GM19452 (cell line): ENCODE data around the gene EDDM3A.
"Not testable (repeated sequence)": the region's sequence is repeated elsewhere in the genome, so short reads cannot be mapped to it uniquely, and the experiment has no call there.

Source experiments
- ATAC-seq: cut with Tn5 transposase; IDR thresholded peaks from one replicate; pipeline ENCODE4 v1.9.1; 2021; ENCODE audit not compliant: unreplicated experiment

Gene EDDM3A, protein sequence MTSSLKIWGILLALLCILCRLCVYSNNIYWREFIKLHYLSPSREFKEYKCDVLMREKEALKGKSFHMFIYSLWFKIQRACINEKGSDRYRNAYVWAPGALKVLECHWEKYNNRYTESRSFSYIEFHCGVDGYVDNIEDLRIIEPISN

GRCh38 chr14:20745571-20746358 is at the start of gene EDDM3A:
EDDM3A (plus strand) TSS chr14:20745887; CDS start chr14:20747581, 1,694 bp downstream.
- no peak for ATAC-seq

GRCh38 chr14:20696764-20697163 is 48.9 kb upstream of the EDDM3A start:
- ATAC-seq = no peak

- no peak for ATAC-seq
These were observed 48.2 kb upstream of the EDDM3A start for GRCh38 chr14:20697273-20698017.

- no peak for ATAC-seq
These were observed 47.7 kb upstream of the EDDM3A start for GRCh38 chr14:20698018-20698329.

DNA sequence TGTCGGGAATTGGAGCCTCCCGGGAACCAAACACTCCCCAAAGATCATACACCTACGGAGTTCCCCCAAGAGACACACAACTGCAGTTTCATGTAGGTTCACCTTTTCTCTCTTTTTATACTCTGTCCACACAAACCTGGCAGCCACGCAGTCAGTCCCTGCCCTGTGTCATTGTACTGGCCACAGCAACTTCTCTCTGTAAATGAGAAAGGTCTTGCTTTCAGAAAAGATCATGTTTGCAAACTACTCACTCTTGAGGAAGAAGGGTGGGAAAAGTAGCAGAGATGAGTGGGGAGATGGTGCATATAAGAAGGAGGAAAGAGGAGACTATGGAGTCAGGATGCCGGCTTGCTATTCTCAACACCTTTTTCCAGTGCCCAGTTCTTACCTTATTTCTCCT is 46.8 kb upstream of the EDDM3A start:
- no peak for ATAC-seq

GRCh38 chr14:20699931-20700330 is 45.8 kb upstream of the EDDM3A start:
- ATAC-seq = no peak

DNA sequence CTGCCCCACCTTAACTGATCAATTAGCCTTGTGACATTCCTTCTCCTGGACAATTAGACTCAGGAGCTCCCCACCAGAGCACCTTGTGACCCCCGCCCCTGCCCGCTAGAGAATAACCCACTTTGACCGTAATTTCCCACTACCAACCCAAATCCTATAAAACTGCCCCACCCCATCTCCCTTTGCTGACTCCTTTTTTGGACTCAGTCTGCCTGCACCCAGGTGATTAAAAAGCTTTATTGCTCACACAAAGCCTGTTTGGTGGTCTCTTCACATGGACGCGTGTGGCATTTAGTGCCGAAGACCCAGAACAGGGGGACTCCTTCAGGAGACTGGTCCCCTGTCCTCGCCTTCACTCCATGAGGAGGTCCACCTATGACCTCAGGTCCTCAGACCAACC is 44.7 kb upstream of the EDDM3A start:
- not testable (repeated sequence) for ATAC-seq

DNA sequence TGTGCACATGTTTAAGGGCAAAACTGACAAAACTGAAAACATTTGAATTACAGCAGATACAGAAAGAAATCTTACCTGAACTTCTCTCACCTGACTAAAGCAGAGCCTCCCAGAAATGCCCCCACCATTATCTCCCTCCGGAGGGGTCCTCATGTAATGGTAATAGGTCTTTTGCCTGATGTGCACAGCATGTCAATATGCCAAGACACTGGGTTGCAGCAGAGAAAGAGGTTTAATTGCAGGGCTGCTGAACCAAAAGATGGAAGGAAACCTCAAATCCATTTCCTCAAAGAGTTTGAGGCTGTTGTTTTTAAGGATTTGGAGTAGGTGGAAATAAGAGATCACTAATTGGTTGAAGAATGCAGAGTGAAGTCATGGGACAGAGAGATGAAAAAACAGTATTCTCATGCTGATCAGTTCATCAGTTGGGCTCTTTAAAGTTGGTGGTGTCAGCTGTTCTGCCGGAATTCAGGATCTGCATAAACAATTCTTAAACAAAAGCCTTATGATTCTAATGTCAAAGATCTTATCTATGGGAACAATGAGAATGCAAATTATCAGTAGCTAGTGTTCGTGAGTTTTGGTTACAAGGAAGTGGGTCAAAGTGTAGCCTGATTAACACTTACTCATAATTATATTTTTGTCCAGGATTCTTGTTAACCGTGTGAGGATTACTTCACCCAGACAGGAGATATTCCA is 38.9 kb upstream of the EDDM3A start:
- no peak for ATAC-seq

GRCh38 chr14:20707622-20708021 is 38.1 kb upstream of the EDDM3A start:
- no peak for ATAC-seq

DNA sequence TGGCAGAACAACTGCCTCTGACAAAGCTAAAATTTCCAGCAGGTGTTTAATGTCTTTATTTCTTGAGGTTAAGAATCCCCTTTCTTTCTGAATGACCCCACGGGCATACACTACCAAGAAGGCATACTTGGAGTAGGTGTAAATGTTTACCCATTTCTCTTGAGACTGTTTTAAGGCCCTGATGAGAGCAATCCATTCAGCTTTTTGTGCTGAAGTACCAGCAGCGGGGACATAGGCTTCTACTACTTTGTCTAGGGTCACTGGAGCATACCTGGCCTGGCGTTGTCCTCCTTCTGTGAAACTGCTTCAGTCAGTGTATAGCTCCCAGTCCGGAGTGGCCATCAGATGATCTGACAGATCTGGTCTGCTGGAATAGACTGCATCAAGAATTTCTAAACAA is 34.4 kb upstream of the EDDM3A start:
- ATAC-seq = no peak

DNA sequence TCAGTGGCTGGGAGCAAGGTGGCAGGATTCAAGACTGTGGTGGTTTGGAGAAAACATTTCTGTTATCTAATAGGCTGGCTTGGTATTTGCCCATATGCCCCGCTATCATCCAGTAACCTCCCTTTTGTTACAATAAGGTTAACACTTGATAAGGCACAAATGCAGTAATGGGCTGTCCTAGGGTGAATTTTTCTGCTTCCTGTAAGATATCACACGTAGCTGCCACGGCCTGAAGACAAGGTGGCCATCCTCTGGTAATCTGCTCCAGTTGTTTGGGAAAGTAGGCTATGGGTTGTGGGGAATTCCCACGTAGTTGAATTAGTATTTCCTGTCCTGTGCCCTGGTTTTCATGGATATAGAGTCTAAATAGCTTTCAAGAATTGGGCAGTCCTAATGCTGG is 34.0 kb upstream of the EDDM3A start:
- ATAC-seq = no peak

DNA sequence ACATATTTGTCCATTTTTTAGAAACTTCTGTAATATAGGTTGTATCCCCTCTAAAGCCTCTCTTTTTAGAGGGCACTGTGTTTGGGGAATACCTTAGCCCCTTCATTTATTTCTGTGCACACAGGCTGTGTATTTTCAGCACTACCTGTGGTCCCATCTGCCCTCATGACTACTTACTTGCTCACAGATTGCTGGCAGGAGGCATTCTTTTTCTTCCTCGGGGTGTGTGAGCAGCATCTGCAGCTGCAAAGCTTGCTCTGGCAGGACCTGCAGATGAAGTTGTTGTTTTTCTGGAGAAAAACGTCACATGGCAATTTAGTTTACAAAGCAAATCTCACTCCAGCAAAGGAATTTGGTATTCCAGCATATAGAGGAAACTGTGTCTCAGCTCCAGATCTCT is 32.8 kb upstream of the EDDM3A start:
- ATAC-seq = no peak

DNA sequence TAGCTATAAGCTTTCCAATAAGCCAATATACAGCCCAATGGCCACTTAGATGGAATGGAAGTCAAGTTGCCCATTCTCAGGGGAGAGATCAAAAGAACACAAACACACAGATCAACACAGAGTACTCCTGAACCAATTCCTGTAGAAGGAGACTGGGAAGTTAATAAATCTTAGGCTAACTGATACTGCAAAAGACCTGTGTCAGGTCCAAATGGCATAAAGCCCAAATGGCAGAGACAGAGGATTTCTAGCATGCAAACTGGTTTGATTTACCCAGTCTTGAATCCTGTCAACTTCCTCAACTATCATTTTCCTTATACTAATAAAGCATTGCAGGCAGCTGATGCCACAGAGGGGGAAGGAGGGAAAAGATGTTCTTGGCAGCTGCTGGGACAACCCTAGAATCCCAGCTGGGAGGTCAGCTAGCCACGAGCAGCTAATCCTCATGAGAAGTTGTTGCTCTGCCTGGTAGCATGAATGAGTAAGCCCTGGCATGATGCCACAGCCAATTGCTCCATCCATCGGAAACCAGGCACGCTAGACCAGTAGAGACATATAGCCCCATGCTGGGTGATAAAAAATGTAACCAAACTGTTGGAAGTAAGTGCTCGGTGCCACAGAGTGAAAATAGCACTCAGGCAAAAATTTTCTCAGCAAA is 31.0 kb upstream of the EDDM3A start:
- ATAC-seq = no peak

DNA sequence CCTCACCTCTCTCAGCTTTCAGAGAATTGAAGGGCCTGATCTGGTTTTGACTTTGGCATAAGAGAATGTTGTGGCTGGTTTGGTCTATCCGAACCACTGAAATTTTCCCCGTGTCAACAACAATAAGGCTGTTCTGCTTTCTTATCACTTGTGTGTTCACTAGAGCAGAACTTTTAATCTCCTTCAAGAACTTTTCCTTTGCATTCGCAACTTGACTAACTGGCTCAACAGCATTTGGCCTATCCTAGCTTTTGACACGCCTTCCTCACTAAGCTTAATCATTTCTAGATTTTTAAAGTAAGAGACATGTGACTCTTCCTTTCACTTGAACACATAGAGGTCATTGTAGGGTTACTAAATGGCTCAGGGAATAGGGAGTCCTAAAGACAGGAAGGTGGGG is 25.9 kb upstream of the EDDM3A start:
- no peak for ATAC-seq

DNA sequence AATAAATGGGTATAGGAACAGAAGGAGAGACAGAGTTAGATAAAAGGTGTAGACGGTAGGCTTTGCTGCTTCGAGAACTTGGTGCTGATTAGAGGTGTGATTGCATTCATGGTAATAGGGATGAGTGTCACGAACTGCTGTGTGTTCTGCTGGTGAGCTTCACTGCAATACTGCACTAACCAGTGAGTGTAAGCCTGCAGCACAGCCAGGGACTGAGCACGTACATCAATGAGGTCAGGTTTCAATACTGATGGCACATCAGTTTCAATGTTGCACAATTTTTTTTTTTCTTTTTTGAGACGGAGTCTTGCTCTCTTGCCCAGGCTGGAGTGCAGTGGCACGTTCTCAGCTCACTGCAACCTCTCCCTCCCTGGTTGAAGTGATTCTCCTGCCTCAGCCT is 24.9 kb upstream of the EDDM3A start:
- ATAC-seq = no peak

- ATAC-seq = no peak
These were observed 23.7 kb upstream of the EDDM3A start for GRCh38 chr14:20722016-20722415.

- no peak for ATAC-seq
These were observed 22.2 kb upstream of the EDDM3A start for GRCh38 chr14:20723488-20723887.

GRCh38 chr14:20726121-20726520 is 19.6 kb upstream of the EDDM3A start:
- not testable (repeated sequence) for ATAC-seq

GRCh38 chr14:20726531-20726930 is 19.2 kb upstream of the EDDM3A start:
- ATAC-seq = no peak

DNA sequence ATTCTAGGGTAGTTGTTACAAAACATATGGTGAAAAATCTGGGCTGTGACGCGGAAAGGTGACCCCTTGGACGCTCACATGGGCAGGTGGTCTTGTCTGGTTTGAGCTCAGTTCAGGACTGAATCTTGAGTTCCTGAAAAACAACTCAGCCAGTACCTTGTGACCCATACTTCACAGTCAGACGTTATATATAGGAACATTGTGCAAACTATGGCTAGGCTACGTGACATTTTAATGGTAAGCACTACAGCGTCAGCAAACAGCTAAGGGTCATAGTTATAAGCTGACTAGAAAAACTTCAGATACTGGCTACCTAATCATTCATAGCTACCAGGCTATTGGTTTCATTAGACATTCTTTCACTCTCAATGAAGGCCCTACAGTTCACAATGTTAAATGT is 14.8 kb upstream of the EDDM3A start:
- no peak for ATAC-seq

DNA sequence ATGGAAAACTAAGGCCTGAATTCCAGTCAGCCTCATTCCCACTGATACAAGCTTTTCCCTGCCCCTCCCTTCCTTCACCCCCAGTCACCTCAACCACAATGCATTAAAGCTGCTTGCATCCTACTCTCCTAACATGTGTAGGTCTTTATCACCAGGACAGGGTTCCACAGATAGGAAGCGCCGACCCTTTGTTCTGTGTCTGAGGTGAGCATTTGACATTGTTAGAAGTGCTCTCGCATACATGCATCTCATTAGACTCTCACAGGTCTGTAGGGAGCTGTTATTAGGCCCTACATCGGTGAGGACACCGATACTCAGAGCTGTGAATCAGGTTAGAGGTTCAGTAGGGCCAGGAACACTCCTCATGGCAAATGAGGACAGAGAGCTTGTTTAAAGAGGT is 13.2 kb upstream of the EDDM3A start:
- ATAC-seq = no peak
